ENCODE results near the gene CEBPG.

The CEBPG gene

DNA sequence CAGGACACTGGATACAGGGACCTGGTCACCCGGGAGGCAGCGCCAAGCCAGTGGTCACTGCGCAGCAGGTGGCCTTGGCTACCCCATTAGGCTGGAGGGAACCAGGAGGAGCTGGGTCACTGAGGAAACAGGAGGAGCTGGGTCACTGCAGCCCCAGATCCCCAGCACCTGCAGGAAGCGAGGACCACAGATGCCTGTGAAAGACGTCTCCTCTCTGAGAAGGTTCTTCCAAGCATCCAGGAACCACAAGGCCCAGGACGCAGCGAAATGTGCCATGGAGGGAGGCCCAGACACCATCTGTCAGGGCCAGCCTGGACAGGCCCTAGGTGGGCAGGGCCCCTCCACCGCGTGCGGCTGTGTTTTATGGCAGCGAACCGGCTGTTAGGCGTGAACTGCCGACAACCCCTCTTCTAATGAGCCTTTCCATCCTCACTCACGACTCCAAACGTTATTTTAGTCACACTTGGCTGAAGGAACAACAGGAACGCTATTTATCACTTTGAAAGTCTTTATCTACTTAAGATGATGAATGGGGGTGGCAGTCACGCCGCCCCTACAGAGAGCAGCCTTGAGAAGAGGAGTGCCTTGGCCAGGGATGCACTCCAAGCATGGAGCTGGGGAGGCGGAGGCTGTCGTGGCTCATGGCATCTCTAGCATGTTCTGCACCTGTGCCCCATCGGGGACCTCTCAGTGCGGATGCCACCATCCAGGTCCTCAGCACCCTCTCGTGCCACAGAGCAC is 53.3 kb downstream of the CEBPG start:
- DNase-seq = no peak

DNA sequence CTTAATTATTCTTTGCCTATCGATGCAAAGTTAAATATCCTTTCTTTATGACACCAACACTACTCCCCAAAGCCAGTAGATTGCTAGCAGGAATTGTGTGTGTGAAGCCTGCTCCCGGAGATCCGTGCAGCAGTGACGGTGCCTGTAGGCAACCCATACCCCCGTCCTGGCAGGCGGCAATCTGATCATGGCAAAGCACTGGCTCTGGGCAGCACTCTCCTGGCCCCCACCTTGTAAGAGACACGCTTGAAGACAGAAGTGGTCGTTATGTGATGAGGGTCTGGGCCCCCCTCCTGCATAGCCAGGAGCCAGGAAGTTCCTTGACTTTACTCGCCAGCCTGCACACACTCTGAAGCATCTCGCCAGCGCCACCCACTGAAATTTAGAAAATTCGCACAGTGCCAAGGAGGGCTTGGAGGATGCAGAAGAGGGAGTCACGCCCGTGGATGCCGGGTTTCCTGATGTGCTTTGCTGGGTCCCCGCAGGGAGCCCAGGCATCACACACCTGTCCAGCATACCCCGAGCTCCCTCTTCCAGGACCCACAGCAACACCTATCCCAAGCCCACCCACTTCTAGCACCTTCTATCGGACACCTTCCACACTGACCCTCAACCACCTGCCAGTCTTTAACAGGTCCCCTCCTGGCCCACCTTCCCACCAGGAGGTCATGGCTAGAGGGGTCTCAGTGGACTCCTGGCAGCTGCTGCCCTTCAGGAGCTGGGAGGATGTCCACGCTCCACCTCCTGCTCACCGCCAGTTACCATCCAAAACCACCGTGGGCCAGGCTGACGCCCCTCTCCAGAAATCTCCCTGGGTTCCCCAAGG is 54.5 kb downstream of the CEBPG start:
- no peak for DNase-seq

DNA sequence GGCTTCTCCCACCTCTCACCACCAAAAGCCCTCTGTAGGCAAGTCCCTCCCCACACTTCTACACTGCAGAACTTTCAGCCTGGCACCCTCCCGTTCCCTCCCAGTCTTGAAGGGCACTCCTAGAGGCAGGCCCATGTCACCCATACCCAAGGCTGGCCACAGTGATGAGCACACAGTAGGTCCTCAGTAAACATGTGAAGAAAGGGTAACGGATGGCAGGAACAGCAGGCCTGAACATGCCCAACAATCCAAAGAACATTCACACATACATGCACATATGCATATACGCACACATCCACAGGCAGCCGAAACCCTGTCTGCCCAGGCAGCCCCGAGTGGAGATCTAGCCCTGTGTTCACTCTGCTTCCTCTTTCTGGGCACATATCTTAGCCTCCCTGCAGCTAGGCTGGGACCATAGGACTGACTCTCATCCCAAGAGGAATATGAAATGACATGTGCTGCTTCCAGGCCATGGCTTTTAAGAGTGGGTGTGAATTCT is 55.2 kb downstream of the CEBPG start:
- DNase-seq = no peak

DNA sequence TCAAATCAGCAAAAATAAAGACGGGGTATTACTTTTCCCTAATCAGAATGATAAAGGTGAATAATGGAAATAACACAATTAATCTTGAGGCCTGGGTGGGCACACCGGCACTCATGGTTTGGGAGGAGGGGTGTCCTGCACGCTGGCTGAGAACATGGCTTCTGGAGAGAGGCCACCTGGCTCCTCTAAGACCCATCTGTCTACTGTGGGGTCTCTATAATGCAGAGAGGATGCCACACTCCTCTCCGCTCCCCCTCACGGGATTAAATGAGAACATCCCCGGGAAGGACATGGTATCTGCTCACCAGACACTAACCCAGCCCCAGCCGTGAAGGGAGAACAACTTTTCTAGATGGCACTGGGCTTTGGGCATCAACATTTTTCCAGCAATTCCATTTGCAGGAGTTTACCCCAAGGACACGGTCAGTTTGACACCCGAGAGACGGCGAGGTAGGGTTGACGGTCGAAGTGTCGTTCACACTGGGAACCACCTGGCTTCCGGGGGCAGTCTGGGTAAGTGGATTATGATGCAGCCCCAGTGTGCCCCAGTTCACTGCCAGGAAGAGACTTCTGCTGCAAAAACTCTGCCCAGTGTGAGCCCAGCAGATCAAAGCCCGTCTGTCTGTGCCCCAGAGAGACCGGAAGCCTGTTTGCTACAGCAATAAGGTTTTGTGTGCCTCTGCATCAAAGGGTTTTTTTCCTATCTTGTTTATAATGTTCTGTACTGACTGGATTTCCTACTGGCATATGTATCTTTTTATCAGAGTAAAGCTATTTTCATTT is 56.6 kb downstream of the CEBPG start:
- DNase-seq = no peak

DNA sequence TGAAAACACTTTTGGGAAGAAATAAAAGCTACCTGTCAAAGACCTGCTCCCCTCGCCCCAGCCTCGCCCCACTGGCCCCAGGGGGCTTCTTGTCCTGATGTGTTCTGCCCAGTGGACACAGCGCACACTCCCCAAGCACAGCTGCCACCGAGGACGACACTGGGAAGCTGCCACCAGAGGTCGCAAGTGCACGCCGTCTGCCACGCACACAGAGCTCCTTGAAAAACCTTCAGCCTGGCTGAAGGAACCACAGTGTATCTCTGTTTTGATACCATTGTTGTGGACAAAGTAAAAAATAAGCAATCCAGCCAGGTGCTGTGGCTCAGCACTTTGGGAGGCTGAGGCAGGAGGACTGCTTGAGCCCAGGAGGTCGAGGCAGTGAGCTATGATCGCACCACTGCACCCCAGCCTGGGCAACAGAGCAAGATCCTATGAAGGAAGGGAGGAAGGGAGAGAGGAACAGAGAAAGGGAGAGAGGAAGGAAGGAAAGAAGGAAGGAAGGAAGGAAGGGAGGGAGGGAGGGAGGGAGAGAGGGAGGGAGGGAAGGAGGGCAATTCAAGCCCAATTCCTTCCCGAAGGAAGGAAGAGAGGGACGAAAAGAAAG is 57.3 kb downstream of the CEBPG start:
- peak; percentile 22 to 41 for DNase-seq

DNA sequence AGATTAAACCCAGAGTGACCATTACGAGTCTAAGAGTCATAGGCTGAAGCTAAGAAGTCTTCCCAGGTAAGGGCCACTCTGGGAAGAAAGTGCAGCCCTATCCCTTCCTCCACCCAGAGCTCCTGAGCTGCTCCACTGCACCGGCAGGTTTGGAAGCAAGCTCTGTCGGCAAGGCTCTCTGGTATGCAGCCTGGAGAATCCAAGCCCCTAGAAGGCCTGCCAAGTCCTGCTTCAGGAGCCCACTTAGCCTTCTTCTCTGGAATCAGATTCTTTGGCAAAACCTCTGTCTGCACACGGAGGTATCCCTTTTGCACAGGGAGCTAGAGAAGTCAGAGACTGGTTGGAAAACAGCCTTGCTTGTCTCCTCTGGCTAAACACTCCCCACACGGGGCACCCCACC is 58.5 kb downstream of the CEBPG start:
- DNase-seq = no peak

Data from AML-193 (cell line).